Stimulated activated CD4-positive, alpha-beta T cell treated with anti-CD3 and anti-CD28 coated beads, Interleukin-12 subunit alpha, Interleukin-12 subunit beta, amount 100 ng/mL, for 4 hours (primary cell): ENCODE results near the gene MT1E.
"Not testable (repeated sequence)": the region's sequence is repeated elsewhere in the genome, so short reads cannot be mapped to it uniquely, and the experiment has no call there.

Source experiments
- DNase-seq: peaks from one replicate; pipeline ENCODE4 v3.0.0-alpha.2; 2020

Gene MT1E

DNA sequence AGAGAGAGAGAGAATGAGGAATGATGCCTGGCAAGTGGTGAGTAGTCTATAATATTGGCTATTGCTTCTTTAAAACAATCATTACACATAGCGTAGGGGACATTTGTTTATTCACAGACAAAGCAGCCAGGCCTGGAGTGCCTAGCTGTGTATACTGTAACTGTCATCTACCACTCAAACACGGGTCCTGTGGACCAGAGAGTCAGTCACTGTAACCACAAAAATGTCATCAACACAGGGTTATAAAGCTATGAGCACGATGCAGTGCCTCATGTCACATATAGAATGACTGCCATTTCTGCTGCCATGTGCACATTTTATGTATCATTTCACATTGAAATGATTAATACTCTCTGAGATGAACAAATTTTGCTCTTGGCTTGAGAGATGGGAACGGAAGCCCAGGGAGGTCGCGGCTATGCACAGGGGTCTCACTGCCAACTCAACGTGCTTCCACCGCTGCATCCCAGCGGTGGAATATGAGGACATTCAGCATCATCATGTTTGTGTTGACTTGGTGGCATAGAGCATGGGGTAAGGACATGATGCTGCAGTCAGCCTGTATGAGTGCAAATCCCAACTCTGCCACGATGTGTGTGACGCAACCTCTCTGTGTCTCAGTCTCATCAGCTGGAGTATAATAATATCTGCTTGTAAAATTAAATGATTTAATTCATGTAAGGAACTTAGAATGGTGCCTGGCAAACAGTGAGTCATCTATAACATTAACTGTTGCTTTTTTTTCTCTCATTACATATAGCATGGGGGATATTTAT, 47.4 kb downstream of the MT1E start:
- DNase-seq, result no peak

DNA sequence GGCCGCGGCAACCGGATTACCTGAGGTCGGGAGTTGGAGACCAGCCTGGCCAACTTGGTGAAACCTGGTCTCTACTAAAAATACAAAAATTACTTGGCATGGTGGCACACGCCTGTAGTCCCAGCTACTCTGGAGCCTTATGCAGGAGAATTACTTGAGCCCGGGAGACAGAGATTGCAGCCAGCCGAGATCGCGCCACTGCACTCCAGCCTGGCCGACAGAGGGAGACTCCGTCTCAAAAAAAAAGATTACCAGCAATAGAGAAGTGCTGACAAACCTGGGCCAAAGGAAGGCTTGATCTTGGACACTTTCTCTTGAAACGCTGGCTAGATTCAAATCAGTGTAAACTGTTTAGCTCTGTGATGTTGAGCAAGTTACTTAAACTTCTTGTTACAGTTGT, 48.3 kb downstream of the MT1E start:
- no peak for DNase-seq

- DNase-seq, result not testable (repeated sequence)
Measured at GRCh38 chr16:56674570-56674969, 49.0 kb downstream of the MT1E start.

DNA sequence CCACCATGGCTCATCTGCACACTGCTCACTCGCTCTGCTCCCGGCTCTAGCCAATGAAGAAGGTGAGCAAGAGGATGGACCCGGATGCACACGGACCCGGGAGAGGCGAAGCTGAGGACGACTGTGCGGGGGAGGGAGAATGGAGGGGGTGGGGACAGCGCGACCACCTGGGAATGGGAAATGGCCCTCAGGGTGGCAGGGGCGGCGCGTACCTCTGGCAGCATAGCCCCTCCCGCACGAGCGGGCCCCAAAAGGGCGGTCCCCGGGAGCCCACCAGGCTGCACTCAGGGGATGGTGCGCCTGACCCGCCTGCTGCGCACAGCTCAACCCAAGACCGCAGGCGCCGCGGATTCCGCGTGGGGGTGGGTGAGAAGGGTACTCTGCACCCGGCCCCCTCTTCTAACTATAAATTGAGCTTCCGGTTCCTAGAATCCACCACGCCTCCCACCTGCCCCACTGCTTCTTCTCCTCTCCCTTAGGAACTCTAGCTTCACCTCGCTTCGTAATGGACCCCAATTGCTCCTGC, 50.2 kb downstream of the MT1E start:
- peak; percentile 44 for DNase-seq
